Activated CD8-positive, alpha-beta T cell treated with anti-CD3 and anti-CD28 coated beads, Interleukin-2, amount 10 ng/mL, durations not matched to agents 7 days and 5 days (primary cell): ENCODE data around the gene PREPL. TPM values are rescaled to one million over a fixed set of nuclear protein-coding genes. Genes with fewer than 3 reads are reported as not detected.

ENCODE experiments used
- ATAC-seq: fragments of 150-1000 bp; cut with Tn5 transposase; one replicate; pipeline ENCODE4 v1.10.0; 2021; ENCODE audit warnings: moderate library complexity
- CTCF ChIA-PET: fragments of 350-600 bp; sonication (Branson Sonifier 250); formaldehyde crosslinking; loops from one replicate; lab custom pipeline; 2021; ENCODE audit warnings: antibody characterized with exemption; lab: Charles Lee
- POLR2A ChIA-PET: fragments of 350-600 bp; sonication (Branson Sonifier 250); formaldehyde crosslinking; loops from one replicate; lab custom pipeline; 2021; ENCODE audit warnings: antibody characterized with exemption; lab: Charles Lee
- DNase-seq: peaks from one replicate; pipeline ENCODE4 v3.0.0-alpha.2; 2020
- H3K27ac Mint-ChIP-seq: one replicate; pipeline ENCODE4 v1.8.0; 2021; ENCODE audit warnings: mild to moderate bottlenecking, mixed read lengths
- H3K27me3 Mint-ChIP-seq: one replicate; pipeline ENCODE4 v1.8.0; 2021; ENCODE audit warnings: low read depth, mixed read lengths
- H3K36me3 Mint-ChIP-seq: one replicate; pipeline ENCODE4 v1.8.0; 2021; ENCODE audit warnings: low read depth, mixed read lengths
- H3K4me1 Mint-ChIP-seq: one replicate; pipeline ENCODE4 v1.8.0; 2021; ENCODE audit warnings: low read depth, mixed read lengths
- H3K4me3 Mint-ChIP-seq: one replicate; pipeline ENCODE4 v1.8.0; 2021; ENCODE audit warnings: mild to moderate bottlenecking, mixed read lengths
- H3K9me3 Mint-ChIP-seq: one replicate; pipeline ENCODE4 v1.8.0; 2022; ENCODE audit warnings: mixed read lengths; ENCODE audit not compliant: insufficient read depth
- total RNA-seq, 2 experiments: library from RNA; stranded (reverse); gene quantifications; one replicate each; pipeline ENCODE4 v1.2.3, GENCODE V29; 2021

PREPL gene
- total RNA-seq, 2 experiments from 2014 or later = 19.5 to 21.0 TPM

DNA sequence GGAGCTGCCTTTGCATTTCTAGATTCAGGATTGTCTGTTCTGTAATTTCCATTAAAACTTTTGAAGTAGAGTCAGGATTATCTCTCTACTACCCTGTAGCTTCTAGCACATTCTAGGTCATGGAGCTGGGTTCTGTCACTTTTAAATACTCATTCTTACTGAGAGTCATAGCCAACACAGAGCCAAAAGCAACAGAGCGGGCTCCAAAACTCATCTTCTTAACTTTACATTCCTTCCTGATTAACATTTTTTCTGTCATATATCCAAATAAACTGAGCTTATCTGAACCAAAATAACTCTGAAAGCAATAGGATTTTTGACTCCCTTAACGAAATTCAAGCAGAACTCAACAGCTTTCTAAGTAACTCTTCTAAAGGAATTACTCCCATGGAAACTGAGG, 12.9 kb downstream of the PREPL start:
- POLR2A ChIA-PET = no interaction called here

GRCh38 chr2:44347526-44347925, 13.8 kb downstream of the PREPL start:
- Mint-ChIP-seq H3K4me3 (no peak overlapping the region), H3K27me3 (no peaks in the 10 kb centered on the region), H3K4me1 (no peaks in the 10 kb centered on the region), H3K9me3 (no peaks in the 10 kb centered on the region), H3K36me3 (peaks cover 5% of the 10 kb centered on the region), H3K27ac (no peak overlapping the region)
- DNase-seq (no peak), ATAC-seq (no peak)
- CTCF ChIA-PET = interaction anchor here (0.7 to 2.1 kb wide), 5 partner anchors 10 to 304 kb away, joined by 3 to 7 read pairs (median 5); partner anchors contain the start of genes CAMKMT and PREPL
- POLR2A ChIA-PET = no interaction called here

More for the DNA sequence above, 12.9 kb downstream of the PREPL start:
- DNase-seq (no peak), ATAC-seq (no peak)
- CTCF ChIA-PET = interaction anchor here (0.9 to 2.1 kb wide), 5 partner anchors 8 to 131 kb away, joined by 3 to 7 read pairs (median 5); partner anchors contain the start of genes CAMKMT and PREPL
- no peaks in the 10 kb centered on the region for H3K9me3 Mint-ChIP-seq
- no peak overlapping the region for H3K27ac Mint-ChIP-seq
- no peak overlapping the region for H3K4me3 Mint-ChIP-seq
- no peaks in the 10 kb centered on the region for H3K4me1 Mint-ChIP-seq
- peaks cover 1% of the 10 kb centered on the region for H3K36me3 Mint-ChIP-seq
- H3K27me3 Mint-ChIP-seq = no peaks in the 10 kb centered on the region

DNA sequence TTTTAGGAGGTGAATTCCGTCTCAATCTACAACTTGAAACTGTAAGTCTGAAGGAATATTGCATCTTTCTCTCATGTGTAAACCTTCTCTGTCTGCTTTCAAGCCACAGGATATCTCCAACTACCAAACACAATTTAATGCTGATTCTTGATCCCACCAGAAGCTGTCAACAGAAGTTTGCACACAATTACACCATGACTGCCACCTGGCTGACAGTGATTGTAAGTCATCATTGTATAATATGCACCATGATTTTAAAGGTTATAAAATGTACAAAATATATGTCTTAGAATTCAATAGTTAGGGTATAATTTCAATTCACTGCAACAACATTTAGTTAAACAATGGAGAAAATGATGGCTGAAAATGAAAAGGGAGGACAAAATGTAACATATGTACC, 18.4 kb downstream of the PREPL start:
- ATAC-seq (no peak), DNase-seq (peak; percentile 46)
- CTCF ChIA-PET = interaction anchor here (0.8 to 2.1 kb wide), 14 partner anchors 10 to 465 kb away, joined by 3 to 22 read pairs (median 5); no protein-coding TSS in a partner anchor
- POLR2A ChIA-PET = interaction anchor here (1.3 kb wide), 1 partner anchor 175 kb away, joined by 4 read pairs; no protein-coding TSS in a partner anchor
- peaks cover 19% of the 10 kb centered on the region for H3K36me3 Mint-ChIP-seq
- no peaks in the 10 kb centered on the region for H3K4me1 Mint-ChIP-seq
- H3K27me3 Mint-ChIP-seq = no peaks in the 10 kb centered on the region
- no peak overlapping the region for H3K27ac Mint-ChIP-seq
- no peaks in the 10 kb centered on the region for H3K9me3 Mint-ChIP-seq
- H3K4me3 Mint-ChIP-seq = no peak overlapping the region

GRCh38 chr2:44335806-44336538, 25.3 kb downstream of the PREPL start:
- H3K4me1 Mint-ChIP-seq = no peaks in the 10 kb centered on the region
- ChIA-PET CTCF (interaction anchor here (0.7 kb wide), 1 partner anchor 16 kb away, joined by 3 read pairs; no protein-coding TSS in a partner anchor), POLR2A (no interaction called here)
- H3K9me3 Mint-ChIP-seq = no peaks in the 10 kb centered on the region
- peaks cover 49% of the 10 kb centered on the region for H3K36me3 Mint-ChIP-seq
- no peak overlapping the region for H3K27ac Mint-ChIP-seq
- no peaks in the 10 kb centered on the region for H3K27me3 Mint-ChIP-seq
- no peak for ATAC-seq
- no peak for DNase-seq
- no peak overlapping the region for H3K4me3 Mint-ChIP-seq

DNA sequence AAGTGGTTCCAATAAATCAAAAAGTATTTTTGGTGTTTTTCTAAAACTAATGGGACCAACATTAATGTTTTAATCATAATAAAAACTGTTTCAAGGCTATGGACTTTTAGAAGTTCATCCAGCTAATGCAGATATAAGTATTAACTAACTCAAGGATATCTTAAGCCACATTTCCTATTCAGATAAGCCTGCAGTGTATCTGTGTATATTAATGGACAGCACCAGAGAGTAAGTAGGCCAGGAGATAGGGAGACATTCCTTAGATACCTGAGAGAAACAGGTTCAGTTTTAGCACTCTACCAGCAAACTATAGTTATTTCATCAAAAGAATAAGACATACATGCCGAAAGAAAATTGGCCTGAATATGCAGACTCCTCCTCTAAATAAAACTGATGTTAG, 27.3 kb downstream of the PREPL start:
- Mint-ChIP-seq H3K27me3 (no peaks in the 10 kb centered on the region), H3K9me3 (no peaks in the 10 kb centered on the region), H3K4me1 (no peaks in the 10 kb centered on the region), H3K4me3 (no peak overlapping the region), H3K36me3 (peaks cover 50% of the 10 kb centered on the region), H3K27ac (no peak overlapping the region)
- ATAC-seq (no peak), DNase-seq (no peak)
- CTCF ChIA-PET = no interaction called here
- POLR2A ChIA-PET = no interaction called here

GRCh38 chr2:44330801-44331200, 30.5 kb downstream of the PREPL start:
- H3K4me1 Mint-ChIP-seq = no peaks in the 10 kb centered on the region
- H3K27me3 Mint-ChIP-seq = no peaks in the 10 kb centered on the region
- ChIA-PET POLR2A (no interaction called here), CTCF (no interaction called here)
- no peak overlapping the region for H3K4me3 Mint-ChIP-seq
- no peak overlapping the region for H3K27ac Mint-ChIP-seq
- ATAC-seq (no peak), DNase-seq (no peak)
- H3K36me3 Mint-ChIP-seq = peaks cover 34% of the 10 kb centered on the region
- H3K9me3 Mint-ChIP-seq = no peaks in the 10 kb centered on the region

DNA sequence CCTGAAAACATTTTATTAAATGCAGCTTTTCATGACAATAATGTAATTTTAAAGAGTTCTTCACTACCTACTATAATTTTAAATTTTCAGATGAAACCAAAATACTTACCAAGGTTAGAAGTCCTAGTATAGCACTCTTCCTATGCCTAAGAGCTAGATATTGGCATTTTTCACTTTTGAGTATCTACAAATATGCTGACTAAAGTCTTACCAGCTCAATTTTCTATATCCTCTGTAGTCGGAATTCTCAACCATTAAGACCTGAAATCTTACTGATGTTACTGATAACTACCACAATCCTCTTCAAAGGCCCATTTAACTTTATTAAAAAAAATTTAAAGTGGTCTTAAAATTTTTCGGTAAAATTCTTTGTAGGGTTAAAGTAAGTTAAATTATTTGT, 32.0 kb downstream of the PREPL start:
- CTCF ChIA-PET = interaction anchor here (1.8 to 1.9 kb wide), 2 partner anchors 14 to 242 kb away, joined by 7 read pairs; no protein-coding TSS in a partner anchor

GRCh38 chr2:44328750-44329149, 32.5 kb downstream of the PREPL start:
- H3K4me1 Mint-ChIP-seq = no peaks in the 10 kb centered on the region
- peaks cover 31% of the 10 kb centered on the region for H3K36me3 Mint-ChIP-seq
- H3K4me3 Mint-ChIP-seq = no peak overlapping the region
- CTCF ChIA-PET = interaction anchor here (1.1 to 1.9 kb wide), 3 partner anchors 14 to 242 kb away, joined by 3 to 7 read pairs (median 7); no protein-coding TSS in a partner anchor
- DNase-seq (no peak), ATAC-seq (no peak)
- no peaks in the 10 kb centered on the region for H3K9me3 Mint-ChIP-seq
- POLR2A ChIA-PET = no interaction called here
- H3K27ac Mint-ChIP-seq = no peak overlapping the region
- no peaks in the 10 kb centered on the region for H3K27me3 Mint-ChIP-seq

More for the DNA sequence above, 32.0 kb downstream of the PREPL start:
- POLR2A ChIA-PET = interaction anchor here (0.8 kb wide), 1 partner anchor 11 kb away, joined by 3 read pairs; no protein-coding TSS in a partner anchor
- no peaks in the 10 kb centered on the region for H3K9me3 Mint-ChIP-seq
- H3K36me3 Mint-ChIP-seq = peaks cover 33% of the 10 kb centered on the region
- H3K27ac Mint-ChIP-seq = no peak overlapping the region
- no peak overlapping the region for H3K4me3 Mint-ChIP-seq
- ATAC-seq = no peak
- no peaks in the 10 kb centered on the region for H3K4me1 Mint-ChIP-seq
- no peaks in the 10 kb centered on the region for H3K27me3 Mint-ChIP-seq
- DNase-seq = no peak

GRCh38 chr2:44326548-44327264, 34.6 kb downstream of the PREPL start:
- no peaks in the 10 kb centered on the region for H3K27me3 Mint-ChIP-seq
- H3K36me3 Mint-ChIP-seq = peaks cover 37% of the 10 kb centered on the region
- ChIA-PET CTCF (no interaction called here), POLR2A (no interaction called here)
- no peak for DNase-seq
- no peaks in the 10 kb centered on the region for H3K9me3 Mint-ChIP-seq
- no peaks in the 10 kb centered on the region for H3K4me1 Mint-ChIP-seq
- ATAC-seq = no peak
- H3K4me3 Mint-ChIP-seq = no peak overlapping the region
- no peak overlapping the region for H3K27ac Mint-ChIP-seq

- Mint-ChIP-seq H3K36me3 (peaks cover 39% of the 10 kb centered on the region), H3K27me3 (no peaks in the 10 kb centered on the region), H3K9me3 (no peaks in the 10 kb centered on the region), H3K4me3 (no peak overlapping the region), H3K27ac (no peak overlapping the region), H3K4me1 (no peaks in the 10 kb centered on the region)
- CTCF ChIA-PET = no interaction called here
- DNase-seq = no peak
- POLR2A ChIA-PET = no interaction called here
- no peak for ATAC-seq
Observed at GRCh38 chr2:44325897-44326296, 35.4 kb downstream of the PREPL start.

DNA sequence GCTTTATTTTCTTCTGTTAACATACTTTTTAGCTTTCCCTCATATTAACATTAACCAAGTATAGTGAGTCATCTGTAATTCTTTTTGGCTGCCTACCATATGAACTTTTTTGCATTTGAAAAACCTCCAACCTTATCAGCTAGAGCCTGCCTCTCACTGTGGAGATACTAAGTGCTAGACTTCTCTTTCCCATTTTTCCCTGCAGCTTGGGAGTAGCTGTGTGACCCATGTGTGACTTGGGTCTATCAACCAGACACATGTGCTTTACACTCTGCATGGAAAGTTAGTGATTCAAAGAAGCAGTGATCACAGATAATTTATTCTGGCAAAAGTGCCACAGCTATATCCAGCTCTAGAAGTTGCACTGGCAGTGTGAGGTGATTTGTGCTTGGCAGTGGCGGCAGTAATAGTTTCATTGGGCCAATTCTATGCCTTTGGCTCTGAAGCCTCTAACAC, 36.3 kb downstream of the PREPL start:
- POLR2A ChIA-PET = no interaction called here
- peaks cover 40% of the 10 kb centered on the region for H3K36me3 Mint-ChIP-seq
- no peaks in the 10 kb centered on the region for H3K9me3 Mint-ChIP-seq
- no peaks in the 10 kb centered on the region for H3K4me1 Mint-ChIP-seq
- peak overlapping the region; percentile 53 for H3K27ac Mint-ChIP-seq
- ATAC-seq (no peak), DNase-seq (no peak)
- no peak overlapping the region for H3K4me3 Mint-ChIP-seq
- CTCF ChIA-PET = interaction anchor here (1.3 kb wide), 1 partner anchor 18 kb away, joined by 4 read pairs; no protein-coding TSS in a partner anchor
- no peaks in the 10 kb centered on the region for H3K27me3 Mint-ChIP-seq
